Uterus (tissue), 4 donors: ENCODE results near the gene MED25. TPM values are rescaled to one million over a fixed set of nuclear protein-coding genes. Genes with fewer than 3 reads are reported as not detected.

Experiments used
- DNase-seq, 2 donors: peaks; one replicate each; pipeline ENCODE4 v3.0.0-alpha.2; 2019 to 2020
- H3K27ac ChIP-seq, 2 donors: fragments of 200-600 bp; sonication (generic); 1 replicate in 1 of 2; 2 replicates in 1 of 2; pipeline ENCODE4 v1.5.1; 2016 to 2018
- H3K27me3 ChIP-seq, 2 donors: fragments of 200-600 bp; sonication (generic); one replicate each; pipeline ENCODE4 v1.5.1; 2018 to 2019; ENCODE audit warnings: control low read depth in 1 of 2
- H3K36me3 ChIP-seq, 2 donors: fragments of 200-600 bp; sonication (generic); one replicate each; pipeline ENCODE4 v1.5.1; 2019; ENCODE audit warnings: control low read depth in 1 of 2
- H3K4me1 ChIP-seq, 2 donors: fragments of 200-600 bp; sonication (generic); one replicate each; pipeline ENCODE4 v1.5.1; 2018 to 2019; ENCODE audit warnings: control low read depth in 1 of 2
- H3K4me3 ChIP-seq, 2 donors: fragments of 200-600 bp; sonication (generic); 1 replicate in 1 of 2; 2 replicates in 1 of 2; pipeline ENCODE4 v1.5.1; 2018 to 2019; ENCODE audit warnings: mild to moderate bottlenecking in 1 of 2
- H3K9me3 ChIP-seq, 2 donors: fragments of 200-600 bp; sonication (generic); one replicate each; pipeline ENCODE4 v1.5.1; 2019; ENCODE audit warnings: control low read depth in 1 of 2
- POLR2A ChIP-seq, 2 donors: fragments of 450-650 bp; IDR thresholded peaks; one replicate each; pipeline ENCODE4 v1.6.1; 2016; ENCODE audit warnings: antibody characterized with exemption in 2 of 2, mild to moderate bottlenecking in 1 of 2, moderate library complexity in 1 of 2
- intact Hi-C: fragments of 100-400 bp; cut with DNase I; formaldehyde crosslinking; loops from one replicate; pipeline ENCODE4 v1.15.1; 2023; ENCODE audit warnings: low total_unique reads
- total RNA-seq, 4 donors: library from RNA; depleted of rRNA in 3 of 4; stranded (reverse); fragments of >200 nt in 3 of 4; gene quantifications; one replicate each; pipeline versions ENCODE4 v1.1.0 to v1.2.4, GENCODE V29; 2014 to 2023
- TF ChIP-seq, protein P1 (sequence below), 4 experiments: fragments of 200-600 bp in 2 of 4; fragments of 450-650 bp in 2 of 4; sonication (generic) in 2 of 4; IDR thresholded peaks; one replicate each; pipeline ENCODE4 v1.5.1; 2016 to 2019; ENCODE audit warnings: antibody characterized with exemption in 4 of 4, mild to moderate bottlenecking in 2 of 4, moderate library complexity in 1 of 4
- donor health status: DM: yes; HTN: yes; CAD: no.

Gene MED25
- total RNA-seq, 4 donors from 2014 or later: 21.1 to 48.1 (median 26.8) TPM

DNA sequence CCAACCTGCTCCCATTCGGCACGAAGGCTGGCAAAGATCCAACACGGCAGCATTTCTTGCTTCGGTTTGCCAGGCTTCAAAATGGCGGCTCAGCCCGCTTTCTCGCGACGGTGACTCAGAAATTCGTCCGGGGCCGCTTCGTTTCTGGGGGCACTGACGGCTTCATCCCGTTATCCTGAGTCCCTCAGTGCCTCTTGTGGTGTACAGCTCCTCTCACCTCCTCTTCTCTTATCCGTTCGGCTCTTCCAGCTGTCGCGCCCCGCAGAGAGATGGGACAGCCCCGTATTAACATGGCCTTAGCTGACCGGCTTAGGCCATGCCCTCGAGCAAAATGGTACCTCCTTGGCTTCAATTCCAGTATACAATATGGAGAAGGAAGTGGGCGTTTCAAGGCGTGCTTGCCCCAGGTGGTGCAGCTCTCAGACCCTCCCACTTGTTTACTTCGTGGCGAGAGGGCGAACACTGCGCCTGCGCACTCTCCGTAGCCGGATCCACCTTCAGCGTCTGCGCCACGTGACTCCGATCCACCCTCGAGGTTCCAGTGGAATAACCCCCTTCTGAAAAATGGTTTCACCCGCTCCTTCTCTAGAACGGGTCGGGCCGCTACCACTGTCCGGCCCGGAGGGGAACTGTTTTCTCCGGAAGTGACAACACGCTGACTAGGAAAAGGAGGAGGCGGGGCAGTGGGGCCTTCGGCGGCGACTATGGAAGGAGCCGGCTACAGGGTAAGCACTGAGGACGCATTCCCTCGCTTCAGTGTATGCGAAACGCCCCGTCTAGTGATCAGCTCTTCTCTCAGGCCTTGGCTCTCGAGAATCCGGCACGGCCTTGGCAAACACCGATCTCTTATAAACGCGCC is 59.2 kb downstream of the MED25 start, which contains the start of the genes AKT1S1 and TBC1D17:
Gene AKT1S1, minus strand, starts transcription at position 336 of the 859 bp plus-strand sequence. CDS start 4,060 bp downstream, outside the sequence.
Gene TBC1D17, plus strand, starts transcription at position 683 of the 859 bp plus-strand sequence. Its CDS starts 22 bp downstream, at position 705.
- peak; percentile 99 to 100 for DNase-seq
- intact Hi-C loops: no loop called here
- Histone ChIP-seq H3K9me3 (no peaks in the 10 kb centered on the region), H3K27me3 (no peaks in the 10 kb centered on the region), H3K4me1 (peaks cover 0 to 7% of the 10 kb centered on the region in 2 donors), H3K27ac (peak within 1 kb of the TSS; percentile 96 to 100), H3K4me3 (peak within 1 kb of the TSS; percentile 65 to 100), H3K36me3 (no peaks in the 10 kb centered on the region)
- peak; percentile 90 to 92 for TF ChIP-seq POLR2A (IDR thresholded peaks at IDR 0.05)
- TF ChIP-seq, protein P1, sequence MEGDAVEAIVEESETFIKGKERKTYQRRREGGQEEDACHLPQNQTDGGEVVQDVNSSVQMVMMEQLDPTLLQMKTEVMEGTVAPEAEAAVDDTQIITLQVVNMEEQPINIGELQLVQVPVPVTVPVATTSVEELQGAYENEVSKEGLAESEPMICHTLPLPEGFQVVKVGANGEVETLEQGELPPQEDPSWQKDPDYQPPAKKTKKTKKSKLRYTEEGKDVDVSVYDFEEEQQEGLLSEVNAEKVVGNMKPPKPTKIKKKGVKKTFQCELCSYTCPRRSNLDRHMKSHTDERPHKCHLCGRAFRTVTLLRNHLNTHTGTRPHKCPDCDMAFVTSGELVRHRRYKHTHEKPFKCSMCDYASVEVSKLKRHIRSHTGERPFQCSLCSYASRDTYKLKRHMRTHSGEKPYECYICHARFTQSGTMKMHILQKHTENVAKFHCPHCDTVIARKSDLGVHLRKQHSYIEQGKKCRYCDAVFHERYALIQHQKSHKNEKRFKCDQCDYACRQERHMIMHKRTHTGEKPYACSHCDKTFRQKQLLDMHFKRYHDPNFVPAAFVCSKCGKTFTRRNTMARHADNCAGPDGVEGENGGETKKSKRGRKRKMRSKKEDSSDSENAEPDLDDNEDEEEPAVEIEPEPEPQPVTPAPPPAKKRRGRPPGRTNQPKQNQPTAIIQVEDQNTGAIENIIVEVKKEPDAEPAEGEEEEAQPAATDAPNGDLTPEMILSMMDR (IDR thresholded peaks at IDR 0.05): peak in 2 of 4 experiments; percentile 5 to 16

- H3K27ac ChIP-seq: peak overlapping the region; percentile 96 to 100
- no peaks in the 10 kb centered on the region for H3K36me3 ChIP-seq
- DNase-seq: peak; percentile 98 to 99
- TF ChIP-seq POLR2A (IDR thresholded peaks at IDR 0.05): no peak
- TF ChIP-seq, protein P1 (IDR thresholded peaks at IDR 0.05): peak in 1 of 4 experiments; percentile 20
- intact Hi-C loops: no loop called here
- H3K4me3 ChIP-seq: peak overlapping the region; percentile 51 to 100
- H3K27me3 ChIP-seq: no peaks in the 10 kb centered on the region
- no peaks in the 10 kb centered on the region for H3K9me3 ChIP-seq
- peaks cover 0 to 7% of the 10 kb centered on the region in 2 donors for H3K4me1 ChIP-seq
Observed at GRCh38 chr19:49877879-49878743, 60.0 kb downstream of the MED25 start.

- Histone ChIP-seq H3K27ac (peak overlapping the region; percentile 96 to 100), H3K4me1 (peaks cover 0 to 7% of the 10 kb centered on the region in 2 donors), H3K27me3 (no peaks in the 10 kb centered on the region), H3K4me3 (peak overlapping the region in 1 of 2 donors; percentile 51), H3K9me3 (no peaks in the 10 kb centered on the region), H3K36me3 (no peaks in the 10 kb centered on the region)
- no peak for TF ChIP-seq POLR2A (IDR thresholded peaks at IDR 0.05)
- TF ChIP-seq, protein P1 (IDR thresholded peaks at IDR 0.05): no peak
- peak in 1 of 2 donors; percentile 34 for DNase-seq
- intact Hi-C loops: no loop called here
Observed at GRCh38 chr19:49878744-49879070, 60.6 kb downstream of the MED25 start.

DNA sequence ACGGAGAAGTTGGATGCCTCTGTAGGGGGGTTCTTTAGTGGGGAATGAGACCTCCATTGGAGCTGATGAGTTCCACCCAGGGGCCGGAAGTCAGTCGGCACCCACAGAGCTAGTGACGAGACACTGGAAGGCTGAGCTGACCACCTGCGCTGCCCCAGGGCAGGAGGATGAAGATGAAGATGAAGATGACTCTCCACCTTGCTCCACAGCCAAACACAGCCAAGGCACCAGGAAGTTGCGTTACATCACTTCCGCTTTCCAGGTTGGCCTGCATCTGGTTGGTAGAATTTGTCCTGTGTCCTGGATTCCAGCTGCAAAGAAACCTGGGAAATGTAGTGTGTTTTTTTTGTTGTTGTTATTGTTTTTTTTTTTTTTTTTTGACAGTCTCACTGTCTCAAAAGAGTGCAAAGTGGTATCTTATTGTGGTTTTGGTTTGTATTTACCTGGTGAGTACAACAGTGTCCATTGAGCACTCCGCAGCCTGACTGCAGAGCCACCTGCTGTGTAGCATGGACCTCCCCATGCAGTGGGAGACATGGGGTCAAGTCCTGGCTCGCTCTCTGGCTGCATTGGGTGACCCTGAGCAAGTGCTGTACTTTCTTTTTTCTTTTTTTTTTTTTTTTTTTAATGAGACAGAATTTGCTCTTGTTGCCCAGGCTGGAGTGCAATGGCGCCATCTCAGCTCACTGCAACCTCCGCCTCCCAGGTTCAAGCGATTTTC is 61.3 kb downstream of the MED25 start:
- DNase-seq: peak in 1 of 2 donors; percentile 24
- TF ChIP-seq, protein P1 (IDR thresholded peaks at IDR 0.05): no peak
- TF ChIP-seq POLR2A (IDR thresholded peaks at IDR 0.05): no peak
- intact Hi-C loops: no loop called here
- H3K36me3 ChIP-seq: no peaks in the 10 kb centered on the region
- H3K27me3 ChIP-seq: no peaks in the 10 kb centered on the region
- H3K9me3 ChIP-seq: no peaks in the 10 kb centered on the region
- H3K4me3 ChIP-seq: no peak overlapping the region
- no peak overlapping the region for H3K27ac ChIP-seq
- peaks cover 0 to 7% of the 10 kb centered on the region in 2 donors for H3K4me1 ChIP-seq
